ENCODE results near the gene MDK.

MDK gene

GRCh38 chr11:46348566-46349401, 32.7 kb upstream of the MDK start:
- peak; percentile 34 to 43 for DNase-seq

GRCh38 chr11:46350695-46351094, 30.8 kb upstream of the MDK start:
- no peak for DNase-seq

GRCh38 chr11:46351148-46351547, 30.3 kb upstream of the MDK start:
- DNase-seq = no peak

- DNase-seq = no peak
These were observed 29.9 kb upstream of the MDK start for GRCh38 chr11:46351606-46352005.

- peak; percentile 45 to 56 for DNase-seq
These were observed 29.2 kb upstream of the MDK start for GRCh38 chr11:46352063-46352841.

GRCh38 chr11:46353698-46354097, 27.8 kb upstream of the MDK start:
- no peak for DNase-seq

GRCh38 chr11:46356924-46357482, 24.5 kb upstream of the MDK start:
- no peak for DNase-seq

GRCh38 chr11:46357483-46357936, 24.0 kb upstream of the MDK start:
- no peak for DNase-seq

- no peak for DNase-seq
These were observed 21.5 kb upstream of the MDK start for GRCh38 chr11:46359953-46360352.

- peak in 1 of 2 experiments; percentile 49 for DNase-seq
These were observed 20.6 kb upstream of the MDK start for GRCh38 chr11:46360878-46361277.

- peak; percentile 96 to 97 for DNase-seq
These were observed 19.9 kb upstream of the MDK start for GRCh38 chr11:46361283-46362155.

- DNase-seq = no peak
These were observed 19.1 kb upstream of the MDK start for GRCh38 chr11:46362156-46363030.

- peak in 1 of 2 experiments; percentile 31 for DNase-seq
These were observed 18.4 kb upstream of the MDK start for GRCh38 chr11:46363031-46363407.

GRCh38 chr11:46363455-46364005, 17.9 kb upstream of the MDK start:
- DNase-seq = no peak

GRCh38 chr11:46364056-46364455, 17.4 kb upstream of the MDK start:
- DNase-seq = no peak

GRCh38 chr11:46364791-46365190, 16.7 kb upstream of the MDK start:
- DNase-seq = no peak

- no peak for DNase-seq
These were observed 15.2 kb upstream of the MDK start for GRCh38 chr11:46366260-46366659.

GRCh38 chr11:46366661-46367161, 14.8 kb upstream of the MDK start:
- no peak for DNase-seq

- DNase-seq = peak; percentile 51 to 62
These were observed 14.1 kb upstream of the MDK start for GRCh38 chr11:46367244-46367915.

- DNase-seq = no peak
These were observed 13.6 kb upstream of the MDK start for GRCh38 chr11:46367916-46368267.
